ENCODE data around the gene NHSL1.

DNA sequence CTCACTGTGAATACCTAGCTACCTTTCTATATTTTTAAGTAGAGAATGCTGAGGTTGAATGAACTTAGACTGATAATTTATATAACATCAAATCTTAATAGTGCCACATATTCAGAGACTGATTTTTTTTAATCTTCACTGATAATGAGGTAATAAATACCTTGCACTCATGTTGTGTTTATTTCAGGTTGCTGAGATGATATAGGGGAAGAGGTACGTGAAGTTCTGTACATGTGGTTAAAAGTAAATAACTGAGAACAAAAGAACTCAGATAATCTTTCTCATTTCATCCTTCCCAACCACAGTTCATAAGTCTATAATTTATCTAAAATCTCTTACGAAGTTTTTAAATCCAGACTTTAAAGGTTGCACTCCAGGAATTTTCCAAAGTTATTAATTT lies 6.4 kb downstream of the NHSL1 start:
- TF ChIP-seq, protein P1, sequence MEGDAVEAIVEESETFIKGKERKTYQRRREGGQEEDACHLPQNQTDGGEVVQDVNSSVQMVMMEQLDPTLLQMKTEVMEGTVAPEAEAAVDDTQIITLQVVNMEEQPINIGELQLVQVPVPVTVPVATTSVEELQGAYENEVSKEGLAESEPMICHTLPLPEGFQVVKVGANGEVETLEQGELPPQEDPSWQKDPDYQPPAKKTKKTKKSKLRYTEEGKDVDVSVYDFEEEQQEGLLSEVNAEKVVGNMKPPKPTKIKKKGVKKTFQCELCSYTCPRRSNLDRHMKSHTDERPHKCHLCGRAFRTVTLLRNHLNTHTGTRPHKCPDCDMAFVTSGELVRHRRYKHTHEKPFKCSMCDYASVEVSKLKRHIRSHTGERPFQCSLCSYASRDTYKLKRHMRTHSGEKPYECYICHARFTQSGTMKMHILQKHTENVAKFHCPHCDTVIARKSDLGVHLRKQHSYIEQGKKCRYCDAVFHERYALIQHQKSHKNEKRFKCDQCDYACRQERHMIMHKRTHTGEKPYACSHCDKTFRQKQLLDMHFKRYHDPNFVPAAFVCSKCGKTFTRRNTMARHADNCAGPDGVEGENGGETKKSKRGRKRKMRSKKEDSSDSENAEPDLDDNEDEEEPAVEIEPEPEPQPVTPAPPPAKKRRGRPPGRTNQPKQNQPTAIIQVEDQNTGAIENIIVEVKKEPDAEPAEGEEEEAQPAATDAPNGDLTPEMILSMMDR (IDR thresholded peaks at IDR 0.05): no peak
- TF ChIP-seq POLR2A (IDR thresholded peaks at IDR 0.05): no peak
